22Rv1 (cell line): ENCODE measurements around the gene GMDS.

ENCODE experiments used
- ZFX ChIP-seq: fragments of 450-650 bp; IDR thresholded peaks from 2 replicates; pipeline ENCODE4 v1.6.1; 2017; ENCODE audit warnings: antibody characterized with exemption, borderline replicate concordance
- TF ChIP-seq, protein P1 (sequence below): fragments of 450-650 bp; IDR thresholded peaks from 2 replicates; pipeline ENCODE4 v1.5.1; 2017; ENCODE audit warnings: mild to moderate bottlenecking

DNA sequence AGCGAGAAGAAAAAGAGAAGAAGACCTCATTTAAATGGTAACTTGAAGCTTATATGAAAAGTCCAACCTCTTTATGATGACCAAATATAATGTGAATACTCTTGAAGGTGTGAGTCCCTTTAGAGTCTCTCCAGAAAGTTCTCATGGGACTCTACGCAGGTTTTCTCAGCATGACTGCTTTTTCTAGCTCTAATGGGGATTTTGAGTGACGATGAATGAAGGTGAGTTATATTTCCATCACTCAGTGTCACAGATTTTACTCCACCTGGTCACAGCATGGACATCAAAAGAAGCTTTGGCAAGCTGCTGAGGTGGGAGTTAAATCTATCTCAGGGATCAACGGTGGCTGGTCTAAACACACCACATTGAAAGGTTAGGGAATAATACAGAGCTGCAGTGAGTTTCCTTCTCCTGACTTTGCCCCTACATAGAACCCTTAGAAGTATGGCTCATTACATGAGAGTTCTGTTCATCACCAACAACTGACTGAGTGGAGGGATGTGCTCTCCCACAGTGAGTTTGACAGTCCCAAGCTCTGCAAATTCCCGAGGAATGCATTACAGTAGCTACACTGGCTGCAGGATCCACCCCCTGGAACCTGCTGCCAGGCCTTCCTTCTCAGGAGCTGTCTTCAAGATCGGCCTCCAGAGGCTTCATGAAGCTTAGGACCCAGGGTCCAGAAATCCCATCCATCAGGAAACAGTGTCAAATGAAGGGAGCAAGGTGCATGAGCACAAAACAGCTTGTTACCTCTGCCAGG is 508.9 kb downstream of the GMDS start:
- TF ChIP-seq, protein P1, sequence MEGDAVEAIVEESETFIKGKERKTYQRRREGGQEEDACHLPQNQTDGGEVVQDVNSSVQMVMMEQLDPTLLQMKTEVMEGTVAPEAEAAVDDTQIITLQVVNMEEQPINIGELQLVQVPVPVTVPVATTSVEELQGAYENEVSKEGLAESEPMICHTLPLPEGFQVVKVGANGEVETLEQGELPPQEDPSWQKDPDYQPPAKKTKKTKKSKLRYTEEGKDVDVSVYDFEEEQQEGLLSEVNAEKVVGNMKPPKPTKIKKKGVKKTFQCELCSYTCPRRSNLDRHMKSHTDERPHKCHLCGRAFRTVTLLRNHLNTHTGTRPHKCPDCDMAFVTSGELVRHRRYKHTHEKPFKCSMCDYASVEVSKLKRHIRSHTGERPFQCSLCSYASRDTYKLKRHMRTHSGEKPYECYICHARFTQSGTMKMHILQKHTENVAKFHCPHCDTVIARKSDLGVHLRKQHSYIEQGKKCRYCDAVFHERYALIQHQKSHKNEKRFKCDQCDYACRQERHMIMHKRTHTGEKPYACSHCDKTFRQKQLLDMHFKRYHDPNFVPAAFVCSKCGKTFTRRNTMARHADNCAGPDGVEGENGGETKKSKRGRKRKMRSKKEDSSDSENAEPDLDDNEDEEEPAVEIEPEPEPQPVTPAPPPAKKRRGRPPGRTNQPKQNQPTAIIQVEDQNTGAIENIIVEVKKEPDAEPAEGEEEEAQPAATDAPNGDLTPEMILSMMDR = no peak
- no peak for TF ChIP-seq ZFX
